Measurements from ENCODE around the gene SEMA3G.

- TF ChIP-seq, protein P1, sequence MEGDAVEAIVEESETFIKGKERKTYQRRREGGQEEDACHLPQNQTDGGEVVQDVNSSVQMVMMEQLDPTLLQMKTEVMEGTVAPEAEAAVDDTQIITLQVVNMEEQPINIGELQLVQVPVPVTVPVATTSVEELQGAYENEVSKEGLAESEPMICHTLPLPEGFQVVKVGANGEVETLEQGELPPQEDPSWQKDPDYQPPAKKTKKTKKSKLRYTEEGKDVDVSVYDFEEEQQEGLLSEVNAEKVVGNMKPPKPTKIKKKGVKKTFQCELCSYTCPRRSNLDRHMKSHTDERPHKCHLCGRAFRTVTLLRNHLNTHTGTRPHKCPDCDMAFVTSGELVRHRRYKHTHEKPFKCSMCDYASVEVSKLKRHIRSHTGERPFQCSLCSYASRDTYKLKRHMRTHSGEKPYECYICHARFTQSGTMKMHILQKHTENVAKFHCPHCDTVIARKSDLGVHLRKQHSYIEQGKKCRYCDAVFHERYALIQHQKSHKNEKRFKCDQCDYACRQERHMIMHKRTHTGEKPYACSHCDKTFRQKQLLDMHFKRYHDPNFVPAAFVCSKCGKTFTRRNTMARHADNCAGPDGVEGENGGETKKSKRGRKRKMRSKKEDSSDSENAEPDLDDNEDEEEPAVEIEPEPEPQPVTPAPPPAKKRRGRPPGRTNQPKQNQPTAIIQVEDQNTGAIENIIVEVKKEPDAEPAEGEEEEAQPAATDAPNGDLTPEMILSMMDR (IDR thresholded peaks at IDR 0.05) = no peak
- TF ChIP-seq POLR2A (IDR thresholded peaks at IDR 0.05) = no peak
Measured at GRCh38 chr3:52487788-52488691, 43.1 kb upstream of the SEMA3G start.

Measured in uterus (tissue), 2 donors.